Activated CD4-positive, alpha-beta memory T cell treated with anti-CD3 and anti-CD28 coated beads for 36 hours (primary cell): ENCODE data around the gene SSX4. TPM values are rescaled to one million over a fixed set of nuclear protein-coding genes. Genes with fewer than 3 reads are reported as not detected.
"Not testable (repeated sequence)": the region's sequence is repeated elsewhere in the genome, so short reads cannot be mapped to it uniquely, and the experiment has no call there.

Source experiments
- CTCF ChIA-PET: fragments of 350-600 bp; sonication (Branson Sonifier 250); formaldehyde crosslinking; loops from one replicate; lab custom pipeline; 2021; ENCODE audit warnings: antibody characterized with exemption, inconsistent platforms; lab: Charles Lee
- POLR2A ChIA-PET: fragments of 350-600 bp; sonication (Branson Sonifier 250); formaldehyde crosslinking; loops from one replicate; lab custom pipeline; 2021; ENCODE audit warnings: antibody characterized with exemption; lab: Charles Lee
- DNase-seq: peaks from one replicate; pipeline ENCODE4 v3.0.0-alpha.2; 2020
- H3K27ac Mint-ChIP-seq: one replicate; pipeline ENCODE4 v1.8.0; 2021; ENCODE audit warnings: mixed read lengths
- H3K27me3 Mint-ChIP-seq: one replicate; pipeline ENCODE4 v1.8.0; 2021; ENCODE audit warnings: mixed read lengths
- H3K36me3 Mint-ChIP-seq: one replicate; pipeline ENCODE4 v1.8.0; 2021; ENCODE audit warnings: mixed read lengths
- H3K4me1 Mint-ChIP-seq: one replicate; pipeline ENCODE4 v1.8.0; 2021; ENCODE audit warnings: low read depth, mixed read lengths
- H3K4me3 Mint-ChIP-seq: one replicate; pipeline ENCODE4 v1.8.0; 2021; ENCODE audit warnings: mild to moderate bottlenecking, mixed read lengths
- H3K9me3 Mint-ChIP-seq: one replicate; pipeline ENCODE4 v1.8.0; 2021; ENCODE audit warnings: mixed read lengths
- intact Hi-C: fragments of 100-400 bp; cut with micrococcal nuclease; formaldehyde crosslinking; loops from one replicate; pipeline ENCODE4 v1.15.1; 2023
- total RNA-seq, 2 experiments: library from RNA; stranded (reverse); gene quantifications; one replicate each; pipeline ENCODE4 v1.2.3, GENCODE V29; 2021

Gene SSX4
- total RNA-seq = not detected

- H3K36me3 Mint-ChIP-seq, H3K27ac Mint-ChIP-seq, intact Hi-C loops, POLR2A ChIA-PET, H3K4me1 Mint-ChIP-seq, H3K9me3 Mint-ChIP-seq, CTCF ChIA-PET, H3K27me3 Mint-ChIP-seq, DNase-seq, H3K4me3 Mint-ChIP-seq: not testable (repeated sequence)
These were observed at the start of gene SSX4 for GRCh38 chrX:48383239-48383638. SSX4 (plus strand) TSS chrX:48383539; CDS start chrX:48384054, 515 bp downstream.

GRCh38 chrX:48346059-48346458, 37.3 kb upstream of the SSX4 start:
- H3K4me3 Mint-ChIP-seq, H3K4me1 Mint-ChIP-seq, H3K27me3 Mint-ChIP-seq: not testable (repeated sequence)

GRCh38 chrX:48356315-48357094, 26.8 kb upstream of the SSX4 start, which contains the start of gene SSX3:
SSX3 (minus strand) TSS chrX:48356703; CDS start chrX:48355249, 1,454 bp downstream.
- H3K27ac Mint-ChIP-seq, H3K4me3 Mint-ChIP-seq, H3K27me3 Mint-ChIP-seq, POLR2A ChIA-PET, H3K9me3 Mint-ChIP-seq, CTCF ChIA-PET, DNase-seq, intact Hi-C loops, H3K4me1 Mint-ChIP-seq, H3K36me3 Mint-ChIP-seq: not testable (repeated sequence)

More at GRCh38 chrX:48346059-48346458, 37.3 kb upstream of the SSX4 start:
- CTCF ChIA-PET, intact Hi-C loops, DNase-seq, POLR2A ChIA-PET, H3K27ac Mint-ChIP-seq, H3K36me3 Mint-ChIP-seq, H3K9me3 Mint-ChIP-seq: not testable (repeated sequence)

GRCh38 chrX:48357681-48358080, 25.7 kb upstream of the SSX4 start:
- POLR2A ChIA-PET = no interaction called here
- CTCF ChIA-PET = no interaction called here
- intact Hi-C loops = no loop called here
- DNase-seq = no peak
- H3K27ac Mint-ChIP-seq = no peak overlapping the region
- H3K27me3 Mint-ChIP-seq = no peaks in the 10 kb centered on the region
- no peak overlapping the region for H3K4me3 Mint-ChIP-seq
- H3K36me3 Mint-ChIP-seq = no peaks in the 10 kb centered on the region
- H3K9me3 Mint-ChIP-seq = no peaks in the 10 kb centered on the region
- H3K4me1 Mint-ChIP-seq = no peaks in the 10 kb centered on the region

- CTCF ChIA-PET, H3K36me3 Mint-ChIP-seq, H3K27me3 Mint-ChIP-seq, POLR2A ChIA-PET, H3K4me1 Mint-ChIP-seq, H3K27ac Mint-ChIP-seq, DNase-seq, H3K9me3 Mint-ChIP-seq, intact Hi-C loops, H3K4me3 Mint-ChIP-seq: not testable (repeated sequence)
These were observed 24.1 kb upstream of the SSX4 start for GRCh38 chrX:48359281-48359680.

- H3K9me3 Mint-ChIP-seq, H3K27ac Mint-ChIP-seq, CTCF ChIA-PET, H3K4me1 Mint-ChIP-seq, H3K4me3 Mint-ChIP-seq, H3K36me3 Mint-ChIP-seq, intact Hi-C loops, H3K27me3 Mint-ChIP-seq, POLR2A ChIA-PET, DNase-seq: not testable (repeated sequence)
These were observed 15.5 kb upstream of the SSX4 start for GRCh38 chrX:48367717-48368408.

GRCh38 chrX:48370408-48370807, 12.9 kb upstream of the SSX4 start:
- POLR2A ChIA-PET, H3K4me1 Mint-ChIP-seq, H3K27ac Mint-ChIP-seq, H3K27me3 Mint-ChIP-seq, intact Hi-C loops, CTCF ChIA-PET, H3K36me3 Mint-ChIP-seq, H3K9me3 Mint-ChIP-seq, H3K4me3 Mint-ChIP-seq, DNase-seq: not testable (repeated sequence)

GRCh38 chrX:48396931-48397330, 13.6 kb downstream of the SSX4 start:
- CTCF ChIA-PET, POLR2A ChIA-PET, intact Hi-C loops, H3K36me3 Mint-ChIP-seq, H3K27me3 Mint-ChIP-seq, DNase-seq, H3K9me3 Mint-ChIP-seq, H3K4me3 Mint-ChIP-seq, H3K27ac Mint-ChIP-seq, H3K4me1 Mint-ChIP-seq: not testable (repeated sequence)

- H3K36me3 Mint-ChIP-seq, H3K4me3 Mint-ChIP-seq, DNase-seq, intact Hi-C loops, H3K9me3 Mint-ChIP-seq, CTCF ChIA-PET, POLR2A ChIA-PET, H3K27ac Mint-ChIP-seq, H3K4me1 Mint-ChIP-seq, H3K27me3 Mint-ChIP-seq: not testable (repeated sequence)
These were observed 14.5 kb downstream of the SSX4 start for GRCh38 chrX:48397825-48398224.

- intact Hi-C loops, H3K9me3 Mint-ChIP-seq, H3K4me3 Mint-ChIP-seq, DNase-seq, H3K36me3 Mint-ChIP-seq, POLR2A ChIA-PET, CTCF ChIA-PET, H3K27me3 Mint-ChIP-seq, H3K4me1 Mint-ChIP-seq, H3K27ac Mint-ChIP-seq: not testable (repeated sequence)
These were observed 28.5 kb downstream of the SSX4 start, which contains the start of gene SSX4B for GRCh38 chrX:48411860-48412259. SSX4B (minus strand) TSS chrX:48411960; CDS start chrX:48411372, 588 bp downstream.

- H3K36me3 Mint-ChIP-seq, H3K9me3 Mint-ChIP-seq, POLR2A ChIA-PET, H3K27ac Mint-ChIP-seq, H3K4me1 Mint-ChIP-seq, DNase-seq, H3K4me3 Mint-ChIP-seq, intact Hi-C loops, H3K27me3 Mint-ChIP-seq, CTCF ChIA-PET: not testable (repeated sequence)
These were observed 43.8 kb downstream of the SSX4 start for GRCh38 chrX:48427027-48427716.

- POLR2A ChIA-PET, DNase-seq, CTCF ChIA-PET, H3K4me3 Mint-ChIP-seq, intact Hi-C loops, H3K27ac Mint-ChIP-seq, H3K27me3 Mint-ChIP-seq, H3K9me3 Mint-ChIP-seq, H3K36me3 Mint-ChIP-seq: not testable (repeated sequence)
- H3K4me1 Mint-ChIP-seq = peaks cover 13% of the 10 kb centered on the region
These were observed 46.3 kb downstream of the SSX4 start for GRCh38 chrX:48429606-48430005.
